GM12878 (cell line): ENCODE results near the gene SMAD2.

Experiments used
- ATF3 ChIP-seq: IDR thresholded peaks from 2 replicates; pipeline ENCODE4 v1.6.1; 2011; ENCODE audit warnings: low read depth, mild to moderate bottlenecking, low read length, moderate library complexity, borderline replicate concordance; ENCODE audit errors: extremely low read depth
- CTCF ChIP-seq, 3 experiments: IDR thresholded peaks in 2 of 3; conservative IDR thresholded peaks in 1 of 3; 2 replicates each; pipeline ENCODE4 v1.5.1; 2011; ENCODE audit warnings: low read depth in 3 of 3, low read length in 3 of 3, mild to moderate bottlenecking in 3 of 3, control low read depth in 2 of 3, moderate library complexity in 2 of 3, inconsistent platforms in 1 of 3, mixed read lengths in 1 of 3; ENCODE audit not compliant: control insufficient read depth in 2 of 3, insufficient read depth in 1 of 3; ENCODE audit errors: extremely low read depth in 1 of 3
- EZH2 ChIP-seq: IDR thresholded peaks from 2 replicates; pipeline ENCODE4 v1.6.1; 2012; ENCODE audit warnings: low read depth, mild to moderate bottlenecking, control low read depth, inconsistent platforms, low read length, borderline replicate concordance; ENCODE audit not compliant: control insufficient read depth
- NRF1 ChIP-seq: conservative IDR thresholded peaks from 2 replicates; pipeline ENCODE4 v1.6.1; 2011; ENCODE audit warnings: mild to moderate bottlenecking, low read depth, low read length, improper control_type of control experiment
- SMAD1 ChIP-seq: fragments of 450-650 bp; IDR thresholded peaks from 2 replicates; pipeline ENCODE4 v1.6.1; 2018; ENCODE audit warnings: mild to moderate bottlenecking, low read depth; ENCODE audit not compliant: partially characterized antibody
- SMC3 ChIP-seq: IDR thresholded peaks from 2 replicates; pipeline ENCODE4 v1.6.1; 2011; ENCODE audit warnings: low read length, improper control_type of control experiment, borderline replicate concordance

GRCh38 chr18:47767699-47768098 lies 162.8 kb downstream of the SMAD2 start:
- no peak for TF ChIP-seq ATF3
- TF ChIP-seq SMC3, result no peak
- no peak for TF ChIP-seq SMAD1
- TF ChIP-seq NRF1, result no peak
- TF ChIP-seq EZH2, result no peak
- no peak for TF ChIP-seq CTCF (IDR thresholded peaks at IDR 0.05 in 2 of 3, conservative IDR thresholded peaks at IDR 0.05 in 1 of 3; ENCODE audit: control insufficient read depth in 2 of 3, extremely low read depth in 1 of 3, insufficient read depth in 1 of 3, low read depth in 3 of 3, low read length in 3 of 3)
